GM10847 (cell line): Measurements from ENCODE around the gene ZNF692.

Experiments used
- POLR2A ChIP-seq: IDR thresholded peaks from 2 replicates; pipeline ENCODE4 v1.6.1; 2011; ENCODE audit not compliant: insufficient read length; ENCODE audit errors: extremely low read depth

ZNF692 gene

DNA sequence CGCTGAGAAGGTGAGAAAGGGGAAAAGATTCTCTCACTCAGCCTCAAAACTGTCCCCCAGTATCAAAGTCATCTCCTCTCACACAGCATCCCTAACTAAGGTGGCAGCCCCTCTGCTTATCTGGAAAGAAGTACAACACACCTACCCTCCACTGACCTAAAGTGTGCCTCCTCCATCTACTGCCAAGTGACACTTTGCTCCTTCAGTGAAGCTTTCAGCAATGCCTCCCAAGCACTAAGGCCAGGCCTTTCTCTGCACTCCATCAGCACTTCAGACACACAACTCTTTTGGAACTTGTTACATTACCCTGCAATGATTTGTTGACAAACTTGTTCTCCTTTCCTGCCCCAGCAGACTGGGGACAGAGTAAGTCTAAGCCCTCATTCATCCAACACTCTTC, 34.6 kb downstream of the ZNF692 start:
- no peak for TF ChIP-seq POLR2A

DNA sequence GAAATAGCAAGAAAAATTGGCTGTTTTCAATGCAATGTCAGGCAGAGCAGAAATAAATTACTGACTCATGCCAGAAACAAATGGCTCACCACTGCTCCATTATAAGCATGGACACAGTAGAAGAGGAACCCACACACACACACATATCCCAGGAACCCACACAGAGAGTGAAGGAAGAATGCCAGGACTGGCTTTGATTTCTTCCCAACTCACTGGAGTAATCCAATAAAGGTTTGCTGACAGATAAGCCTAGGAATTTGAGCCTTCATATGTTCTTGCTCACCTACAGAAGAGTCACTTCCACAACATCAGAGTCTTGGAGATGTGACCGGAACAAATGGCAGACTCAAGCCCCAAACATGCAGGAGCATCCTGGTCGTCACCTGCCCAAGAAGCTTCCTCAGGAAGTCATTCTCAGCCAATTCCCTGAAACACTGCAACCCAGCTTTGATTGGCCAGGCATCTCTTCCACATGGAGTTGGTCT, 35.3 kb downstream of the ZNF692 start:
- no peak for TF ChIP-seq POLR2A

DNA sequence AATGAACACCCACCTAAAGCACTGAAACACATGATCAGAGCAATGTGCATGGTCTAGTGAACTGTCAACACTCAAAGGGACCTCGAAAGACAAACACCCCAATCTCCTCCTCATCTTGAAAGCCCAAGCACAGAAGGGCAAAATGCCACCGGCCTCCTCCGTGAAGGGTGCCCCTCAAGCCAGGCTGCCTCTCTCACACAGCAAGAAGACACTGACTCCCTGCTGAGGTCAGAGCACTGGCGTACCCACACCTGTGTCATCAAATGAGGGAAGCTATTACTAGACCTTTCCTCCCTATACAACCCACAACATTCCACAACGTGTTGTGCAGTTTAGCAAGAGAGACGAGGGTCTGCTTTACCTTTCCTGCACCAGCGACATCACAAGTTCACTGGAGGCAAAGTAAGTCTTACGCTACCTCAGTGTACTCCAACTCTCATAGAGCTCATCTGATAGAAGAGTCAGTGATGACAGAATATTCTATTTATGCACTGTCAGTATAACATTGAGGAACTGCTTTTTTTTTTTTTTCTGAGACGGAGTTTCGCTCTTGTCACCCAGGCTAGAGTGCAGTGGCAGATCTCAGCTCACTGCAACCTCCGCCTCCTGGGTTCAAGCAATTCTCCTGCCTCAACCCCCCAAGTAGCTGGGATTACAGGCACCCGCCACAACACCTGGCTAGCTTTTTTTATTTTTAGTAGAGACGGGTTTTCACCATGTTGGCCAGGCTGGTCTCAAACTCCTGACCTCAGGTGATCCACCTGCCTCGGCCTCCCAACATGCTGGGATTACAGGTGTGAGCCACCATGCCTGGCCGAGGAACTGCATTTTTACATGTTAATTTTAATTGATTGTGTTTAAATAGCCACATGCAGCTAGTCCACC, 36.5 kb downstream of the ZNF692 start:
- TF ChIP-seq POLR2A = no peak

DNA sequence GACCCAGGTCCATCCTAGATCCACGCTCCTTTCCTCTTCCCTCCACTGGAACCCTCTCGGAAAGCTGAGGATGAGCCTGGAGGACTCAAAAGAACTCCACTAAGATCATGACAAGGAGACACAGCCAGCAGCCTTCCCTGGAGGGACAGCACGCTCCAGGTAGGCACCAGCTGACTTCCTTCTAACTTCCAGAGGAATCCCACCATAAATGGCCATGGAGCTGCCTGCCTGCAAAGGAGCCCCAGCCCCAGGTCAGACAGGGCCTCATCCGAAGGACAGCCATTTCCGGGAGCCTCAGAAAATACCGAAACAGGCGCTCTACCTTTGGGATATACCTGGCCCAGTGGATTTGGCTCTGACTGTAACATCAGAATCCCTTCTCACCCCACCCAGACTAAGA, 37.2 kb downstream of the ZNF692 start:
- no peak for TF ChIP-seq POLR2A

DNA sequence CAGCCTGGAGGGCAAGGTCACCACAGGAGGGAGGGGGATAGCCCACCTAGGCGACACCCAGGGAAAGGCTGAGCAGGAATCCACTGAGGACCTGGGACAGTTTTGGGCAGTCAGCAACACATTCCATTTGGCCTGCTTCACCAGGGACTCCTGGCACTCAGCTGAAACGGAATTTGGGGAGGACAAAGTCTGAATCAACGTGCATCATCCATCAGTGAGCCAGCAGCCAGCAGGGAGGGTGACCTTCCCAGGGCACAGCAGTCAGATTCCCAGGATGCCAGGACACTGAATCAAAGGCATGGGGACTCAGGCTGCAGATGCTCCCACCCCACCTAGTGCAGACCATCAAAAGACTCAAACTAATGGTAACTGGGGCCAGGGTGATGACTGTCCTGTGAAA, 37.8 kb downstream of the ZNF692 start:
- TF ChIP-seq POLR2A = no peak

DNA sequence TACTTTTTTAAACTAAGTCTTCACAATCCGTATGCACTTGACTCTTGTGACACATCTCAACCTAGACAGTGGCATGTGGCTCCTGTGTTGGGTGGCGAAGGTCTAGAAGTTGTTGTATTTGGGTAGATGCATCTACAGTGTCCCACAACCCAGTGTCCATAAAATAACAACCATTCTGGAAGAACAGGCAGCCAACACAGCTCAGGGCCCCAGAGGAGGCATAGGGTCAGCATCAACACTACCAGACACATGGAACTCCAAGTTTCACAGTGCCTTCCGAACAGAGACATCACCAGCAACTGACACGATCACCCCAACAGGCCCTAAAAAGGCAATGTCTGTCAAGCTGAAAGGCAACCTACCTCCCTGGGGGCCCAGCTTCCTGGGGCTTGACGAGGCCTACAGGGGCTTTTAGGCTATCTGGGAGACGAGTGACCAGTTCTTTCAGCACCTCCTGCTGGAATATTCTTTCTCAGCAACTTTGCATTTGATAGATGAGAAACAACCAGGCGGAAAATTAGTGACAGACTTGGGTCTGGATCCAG, 38.8 kb downstream of the ZNF692 start:
- TF ChIP-seq POLR2A = no peak

DNA sequence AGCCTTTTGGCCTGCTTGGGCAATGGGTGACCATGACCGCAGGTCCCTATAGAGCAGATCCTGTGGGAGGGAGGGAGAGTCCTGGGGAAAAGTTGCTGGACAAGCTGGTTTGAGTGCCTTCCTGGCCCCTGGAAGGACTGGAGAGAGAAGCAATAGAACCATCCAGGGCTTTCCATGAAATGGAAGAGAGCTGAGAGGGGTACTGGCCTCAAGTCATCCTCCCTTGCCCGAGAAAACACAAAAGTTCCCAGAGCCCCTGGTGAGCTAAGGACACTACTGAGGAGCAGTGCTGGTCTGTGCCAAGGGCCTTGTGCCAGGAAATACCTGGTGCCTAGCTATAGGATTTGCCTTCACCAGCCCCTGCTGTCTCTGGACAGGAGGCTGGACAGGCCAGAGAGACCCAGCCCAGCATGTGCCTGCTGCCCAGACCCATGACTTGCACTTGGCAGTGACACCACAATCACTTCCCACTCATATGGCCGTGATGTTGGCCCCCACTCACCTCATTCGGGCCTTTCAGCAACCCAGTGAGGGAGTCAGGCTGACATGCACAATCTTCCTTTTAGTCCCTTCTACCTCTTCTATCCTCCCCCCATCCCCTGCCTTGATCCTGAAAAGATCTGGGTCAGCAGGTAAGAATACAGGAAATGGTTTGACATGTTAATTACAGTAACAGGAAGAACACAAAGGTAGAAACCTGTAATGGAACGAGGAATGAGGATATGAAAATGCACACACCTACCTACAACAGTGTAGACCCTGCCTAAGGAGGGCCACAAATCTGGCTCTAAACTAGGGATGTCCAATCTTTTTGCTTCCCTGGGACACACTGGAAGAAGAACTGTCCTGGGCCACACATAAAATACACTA, 40.1 kb downstream of the ZNF692 start:
- no peak for TF ChIP-seq POLR2A

DNA sequence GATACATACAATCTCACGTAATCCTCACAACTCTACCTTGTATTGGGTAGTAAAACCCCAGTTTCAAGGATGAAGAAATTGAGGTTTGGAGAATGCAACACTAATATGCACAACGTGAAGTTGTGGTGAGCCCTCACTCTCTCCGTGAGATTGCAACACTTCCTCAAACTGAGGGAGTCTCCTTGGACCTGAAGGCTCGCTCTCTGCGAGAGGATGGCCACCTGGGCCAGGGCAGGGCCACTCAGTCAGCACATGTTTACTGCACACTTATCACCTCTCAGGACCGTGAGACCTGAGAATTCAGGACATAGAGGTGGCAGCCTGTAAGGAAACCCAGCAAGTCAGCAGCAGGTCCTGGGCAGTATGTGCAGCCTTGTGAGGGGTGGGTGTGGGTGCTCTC, 41.8 kb downstream of the ZNF692 start:
- TF ChIP-seq POLR2A = no peak

DNA sequence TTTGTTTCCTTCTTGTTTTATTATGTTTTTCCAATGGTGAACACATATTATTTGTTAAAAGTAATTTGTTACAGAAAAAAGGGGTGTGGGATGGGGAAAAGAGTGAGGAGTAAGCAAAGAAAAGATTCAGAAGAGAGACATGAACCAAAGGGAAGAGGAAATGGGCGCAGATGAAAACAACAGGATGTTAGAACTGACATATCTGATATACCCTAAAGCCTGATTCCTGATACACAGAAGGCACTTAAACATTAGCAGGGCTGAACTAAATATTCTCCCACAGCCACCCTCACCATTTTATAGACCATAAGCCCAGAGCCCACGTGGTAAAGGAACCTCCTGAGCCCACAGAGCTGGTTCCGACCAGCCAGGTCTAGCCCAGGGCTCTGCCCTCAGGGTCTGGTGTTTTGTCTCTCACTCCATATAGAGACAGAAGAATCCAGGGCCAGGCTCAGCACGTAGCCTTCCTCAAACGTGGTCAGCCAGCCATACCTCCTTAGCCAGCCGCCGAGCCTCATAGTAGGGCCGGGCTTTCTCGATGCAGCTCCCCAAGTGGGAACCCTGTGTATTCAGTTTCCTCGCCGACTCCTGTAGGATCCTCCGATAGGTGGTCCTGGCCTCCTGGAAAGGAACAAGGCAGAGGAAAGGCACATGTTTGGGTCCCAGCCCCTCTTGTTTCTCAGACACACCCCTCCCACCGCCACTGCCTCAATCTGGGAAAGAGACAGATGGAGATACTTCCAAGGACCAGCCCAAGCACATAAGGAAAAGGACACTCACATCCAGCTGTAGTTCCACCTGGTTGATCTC, 42.6 kb downstream of the ZNF692 start:
- TF ChIP-seq POLR2A = no peak

DNA sequence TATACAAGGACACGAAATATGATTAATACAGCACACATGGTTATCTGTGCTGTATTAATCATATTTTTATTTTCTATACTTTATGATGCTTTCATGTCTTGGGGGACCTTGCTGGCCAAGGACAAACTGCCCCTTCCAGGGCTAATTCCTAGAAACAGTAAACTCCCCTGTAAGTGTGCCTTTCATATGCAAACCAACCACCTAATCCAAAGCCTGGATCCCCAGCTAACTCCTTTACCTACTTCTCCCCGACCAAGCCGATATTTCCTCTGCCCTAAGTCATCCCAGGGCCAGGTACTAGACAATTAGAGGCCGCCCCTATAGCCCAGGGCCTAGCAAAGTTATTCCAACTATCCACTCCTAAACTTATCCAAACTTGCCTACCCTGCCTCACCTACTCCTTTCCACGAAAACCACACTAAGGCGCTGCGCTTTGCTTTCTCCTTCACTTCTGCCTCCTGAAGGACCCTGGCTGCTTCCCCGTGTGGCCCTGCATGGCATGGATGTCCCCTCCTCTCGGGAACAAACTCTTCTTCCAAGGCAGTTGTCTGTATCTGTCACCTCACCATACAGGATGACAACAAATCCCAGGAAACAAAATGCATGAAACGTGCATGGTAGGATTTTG, 43.4 kb downstream of the ZNF692 start:
- TF ChIP-seq POLR2A = no peak

DNA sequence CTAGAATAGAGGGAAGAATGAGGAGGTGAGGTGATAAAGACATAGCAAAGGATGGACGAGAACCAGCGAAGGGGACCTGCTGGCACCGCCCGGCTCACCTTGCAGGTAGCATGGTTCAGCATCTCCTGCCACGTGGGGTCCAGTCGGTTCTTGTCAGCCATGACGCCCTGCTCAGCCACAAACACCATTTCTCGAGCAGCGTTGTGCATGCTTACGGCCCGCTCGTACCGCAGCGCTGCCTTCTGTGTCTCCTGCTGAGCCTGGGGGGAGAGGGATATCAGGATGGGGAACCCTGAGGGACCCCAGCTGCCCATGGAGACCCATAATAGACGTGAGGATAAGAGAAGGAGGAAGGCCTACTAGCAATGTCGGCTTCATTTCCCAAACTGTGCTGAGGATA, 44.5 kb downstream of the ZNF692 start:
- TF ChIP-seq POLR2A = no peak

DNA sequence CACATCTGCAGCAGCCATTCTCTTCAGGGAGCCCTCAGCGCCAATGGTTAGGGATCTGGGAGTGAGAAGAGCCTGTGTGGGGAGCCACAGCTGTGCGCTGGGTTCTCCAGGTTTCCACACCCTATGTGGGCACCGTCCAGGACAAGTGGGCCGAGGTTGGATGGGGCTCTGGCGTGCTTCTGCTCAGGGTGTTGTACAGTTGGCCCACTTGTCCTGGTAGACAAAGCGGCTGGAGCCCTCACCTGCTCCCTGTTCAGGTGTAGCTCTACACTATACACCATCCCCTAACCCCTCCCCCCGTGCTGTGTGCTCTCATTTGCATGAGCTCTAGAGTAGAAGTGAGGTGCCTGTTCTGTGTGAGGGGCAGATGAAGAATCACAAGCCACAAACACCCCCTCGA, 45.3 kb downstream of the ZNF692 start:
- TF ChIP-seq POLR2A = no peak

DNA sequence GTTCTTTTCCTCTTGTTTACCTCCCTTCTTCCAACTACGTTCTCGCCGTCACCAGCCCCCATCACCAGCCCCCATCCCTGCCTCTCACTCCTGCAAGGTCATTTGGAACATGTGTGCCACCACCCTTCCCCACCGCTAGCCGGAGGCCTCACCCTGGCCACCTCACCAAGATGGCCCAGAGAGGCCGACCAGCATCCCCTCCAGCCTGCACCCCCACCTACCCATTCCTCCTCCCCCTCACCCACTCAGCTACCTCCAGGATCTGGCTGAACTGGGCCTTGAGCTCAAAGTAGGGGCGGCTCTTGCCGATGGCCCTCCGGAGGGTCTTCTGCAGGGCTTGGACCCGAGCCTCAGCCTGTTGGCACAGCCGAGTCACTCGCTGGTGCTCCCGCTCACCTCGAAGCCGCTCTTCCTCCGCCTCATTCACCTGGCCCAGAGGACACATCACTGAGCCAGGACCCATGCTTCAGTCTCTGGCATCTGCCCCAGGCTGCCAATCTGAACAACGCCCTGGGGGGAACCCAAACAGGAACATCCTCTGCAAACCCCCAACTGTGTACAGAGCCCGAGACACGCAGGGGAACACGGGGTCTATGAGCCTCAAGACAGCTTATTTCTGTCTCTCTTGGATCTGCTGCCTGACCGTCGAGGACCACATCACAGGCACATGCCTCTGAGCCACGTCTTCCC, 46.0 kb downstream of the ZNF692 start:
- no peak for TF ChIP-seq POLR2A
